H1 (cell line): ENCODE measurements around the gene SLFN5.

Source experiments
- CEBPB ChIP-seq: IDR thresholded peaks from 2 replicates; pipeline ENCODE4 v1.6.1; 2012; ENCODE audit warnings: low read depth, low read length
- EP300 ChIP-seq, 2 experiments: IDR thresholded peaks; 1 replicate in 1 of 2; 2 replicates in 1 of 2; pipeline ENCODE4 v1.6.1; 2011 to 2012; ENCODE audit warnings: low read depth in 2 of 2, low read length in 2 of 2, mild to moderate bottlenecking in 2 of 2, borderline replicate concordance in 1 of 2, inconsistent platforms in 1 of 2, moderate library complexity in 1 of 2
- PHF8 ChIP-seq: fragments of 200-600 bp; sonication (generic); conservative IDR thresholded peaks from 2 replicates; pipeline ENCODE4 v1.7.1; 2012; ENCODE audit warnings: low read depth, mild to moderate bottlenecking, inconsistent platforms, low read length, moderate library complexity
- SP1 ChIP-seq: IDR thresholded peaks from 2 replicates; pipeline ENCODE4 v1.6.1; 2011; ENCODE audit warnings: low read depth, low read length
- SRF ChIP-seq: IDR thresholded peaks from 2 replicates; pipeline ENCODE4 v1.6.1; 2011; ENCODE audit warnings: mild to moderate bottlenecking, low read depth, low read length, moderate library complexity
- ZNF274 ChIP-seq: IDR thresholded peaks from 2 replicates; pipeline ENCODE4 v1.7.0; 2012; ENCODE audit warnings: low read length, borderline replicate concordance; ENCODE audit errors: extremely low read depth
- TF ChIP-seq, protein P1 (sequence below), 3 experiments: IDR thresholded peaks; 1 replicate in 2 of 3; 2 replicates in 1 of 3; pipeline versions ENCODE4 v1.5.1 to v1.6.1; 2011; ENCODE audit warnings: low read length in 3 of 3, mild to moderate bottlenecking in 3 of 3, inconsistent platforms in 2 of 3, low read depth in 1 of 3, moderate library complexity in 1 of 3; ENCODE audit not compliant: insufficient read depth in 1 of 3; ENCODE audit errors: control extremely low read depth in 1 of 3
- TF ChIP-seq, protein P2 (sequence below): IDR thresholded peaks from 2 replicates; pipeline ENCODE4 v1.6.1; 2011; ENCODE audit warnings: low read depth, mild to moderate bottlenecking, low read length; ENCODE audit not compliant: insufficient read depth
- TF ChIP-seq, protein P3 (sequence below): IDR thresholded peaks from 2 replicates; pipeline ENCODE4 v1.6.1; 2011; ENCODE audit warnings: low read length, improper control_type of control experiment
- TF ChIP-seq, protein P4 (sequence below): IDR thresholded peaks from 2 replicates; pipeline ENCODE4 v1.6.1; 2012; ENCODE audit warnings: low read length, inconsistent platforms

DNA sequence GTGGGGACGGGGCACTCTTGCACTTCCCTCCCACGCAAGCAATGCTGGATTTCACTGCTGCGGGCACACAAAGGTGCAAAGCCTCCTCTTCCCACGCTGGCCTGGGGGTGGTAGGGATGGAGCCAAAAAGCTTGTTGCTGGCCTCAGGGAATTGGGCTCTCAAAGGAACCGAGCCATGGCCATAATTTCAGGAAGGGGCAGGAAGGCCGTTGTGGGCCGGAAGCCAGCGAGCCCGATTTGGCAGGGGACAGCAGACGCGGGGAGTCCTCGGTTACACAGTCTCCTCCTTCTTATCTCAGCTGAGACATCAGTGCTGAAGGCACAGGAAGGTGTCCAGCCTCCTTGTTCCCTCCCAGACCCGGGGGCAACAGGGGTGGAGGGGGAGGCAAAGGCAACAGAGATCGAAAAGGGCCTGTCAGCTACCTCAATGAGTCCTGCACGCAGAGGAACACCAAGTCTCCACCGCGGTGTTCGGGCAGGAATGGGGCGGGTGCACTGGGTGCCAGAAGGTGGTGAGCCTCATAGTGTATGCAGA is 71.1 kb downstream of the SLFN5 start:
- TF ChIP-seq, protein P1, sequence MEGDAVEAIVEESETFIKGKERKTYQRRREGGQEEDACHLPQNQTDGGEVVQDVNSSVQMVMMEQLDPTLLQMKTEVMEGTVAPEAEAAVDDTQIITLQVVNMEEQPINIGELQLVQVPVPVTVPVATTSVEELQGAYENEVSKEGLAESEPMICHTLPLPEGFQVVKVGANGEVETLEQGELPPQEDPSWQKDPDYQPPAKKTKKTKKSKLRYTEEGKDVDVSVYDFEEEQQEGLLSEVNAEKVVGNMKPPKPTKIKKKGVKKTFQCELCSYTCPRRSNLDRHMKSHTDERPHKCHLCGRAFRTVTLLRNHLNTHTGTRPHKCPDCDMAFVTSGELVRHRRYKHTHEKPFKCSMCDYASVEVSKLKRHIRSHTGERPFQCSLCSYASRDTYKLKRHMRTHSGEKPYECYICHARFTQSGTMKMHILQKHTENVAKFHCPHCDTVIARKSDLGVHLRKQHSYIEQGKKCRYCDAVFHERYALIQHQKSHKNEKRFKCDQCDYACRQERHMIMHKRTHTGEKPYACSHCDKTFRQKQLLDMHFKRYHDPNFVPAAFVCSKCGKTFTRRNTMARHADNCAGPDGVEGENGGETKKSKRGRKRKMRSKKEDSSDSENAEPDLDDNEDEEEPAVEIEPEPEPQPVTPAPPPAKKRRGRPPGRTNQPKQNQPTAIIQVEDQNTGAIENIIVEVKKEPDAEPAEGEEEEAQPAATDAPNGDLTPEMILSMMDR (IDR thresholded peaks at IDR 0.05; ENCODE audit: control extremely low read depth in 1 of 3, insufficient read depth in 1 of 3, low read depth in 1 of 3, low read length in 3 of 3) = no peak
- TF ChIP-seq, protein P2, sequence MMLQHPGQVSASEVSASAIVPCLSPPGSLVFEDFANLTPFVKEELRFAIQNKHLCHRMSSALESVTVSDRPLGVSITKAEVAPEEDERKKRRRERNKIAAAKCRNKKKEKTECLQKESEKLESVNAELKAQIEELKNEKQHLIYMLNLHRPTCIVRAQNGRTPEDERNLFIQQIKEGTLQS = no peak
- TF ChIP-seq PHF8 (no peak), EP300 (IDR thresholded peaks at IDR 0.05; ENCODE audit: borderline replicate concordance in 1 of 2, low read depth in 2 of 2, low read length in 2 of 2) (no peak), SRF (no peak), SP1 (no peak), ZNF274 (no peak), CEBPB (no peak)
- TF ChIP-seq, protein P3, sequence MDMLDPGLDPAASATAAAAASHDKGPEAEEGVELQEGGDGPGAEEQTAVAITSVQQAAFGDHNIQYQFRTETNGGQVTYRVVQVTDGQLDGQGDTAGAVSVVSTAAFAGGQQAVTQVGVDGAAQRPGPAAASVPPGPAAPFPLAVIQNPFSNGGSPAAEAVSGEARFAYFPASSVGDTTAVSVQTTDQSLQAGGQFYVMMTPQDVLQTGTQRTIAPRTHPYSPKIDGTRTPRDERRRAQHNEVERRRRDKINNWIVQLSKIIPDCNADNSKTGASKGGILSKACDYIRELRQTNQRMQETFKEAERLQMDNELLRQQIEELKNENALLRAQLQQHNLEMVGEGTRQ = no peak
- TF ChIP-seq, protein P4, sequence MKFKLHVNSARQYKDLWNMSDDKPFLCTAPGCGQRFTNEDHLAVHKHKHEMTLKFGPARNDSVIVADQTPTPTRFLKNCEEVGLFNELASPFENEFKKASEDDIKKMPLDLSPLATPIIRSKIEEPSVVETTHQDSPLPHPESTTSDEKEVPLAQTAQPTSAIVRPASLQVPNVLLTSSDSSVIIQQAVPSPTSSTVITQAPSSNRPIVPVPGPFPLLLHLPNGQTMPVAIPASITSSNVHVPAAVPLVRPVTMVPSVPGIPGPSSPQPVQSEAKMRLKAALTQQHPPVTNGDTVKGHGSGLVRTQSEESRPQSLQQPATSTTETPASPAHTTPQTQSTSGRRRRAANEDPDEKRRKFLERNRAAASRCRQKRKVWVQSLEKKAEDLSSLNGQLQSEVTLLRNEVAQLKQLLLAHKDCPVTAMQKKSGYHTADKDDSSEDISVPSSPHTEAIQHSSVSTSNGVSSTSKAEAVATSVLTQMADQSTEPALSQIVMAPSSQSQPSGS = no peak
